HG03575 (cell line): Measurements from ENCODE around the gene SOX6.

Experiments used
- ATAC-seq: cut with Tn5 transposase; IDR thresholded peaks from one replicate; pipeline ENCODE4 v1.9.1; 2021; ENCODE audit not compliant: unreplicated experiment, insufficient number of reproducible peaks, low FRiP score; ENCODE audit errors: extremely low read depth

The SOX6 gene

GRCh38 chr11:16335236-16335962 lies 20.9 kb downstream of the SOX6 start:
- no peak for ATAC-seq

- ATAC-seq: no peak
Observed at GRCh38 chr11:16326679-16327297, 29.6 kb downstream of the SOX6 start.

GRCh38 chr11:16322190-16322589 lies 34.2 kb downstream of the SOX6 start:
- no peak for ATAC-seq

GRCh38 chr11:16321148-16321547 lies 35.2 kb downstream of the SOX6 start:
- ATAC-seq: no peak

- no peak for ATAC-seq
Observed at GRCh38 chr11:16318320-16318719, 38.0 kb downstream of the SOX6 start.

- ATAC-seq: no peak
Observed at GRCh38 chr11:16317712-16318111, 38.6 kb downstream of the SOX6 start.

- no peak for ATAC-seq
Observed at GRCh38 chr11:16313846-16314245, 42.5 kb downstream of the SOX6 start.

- ATAC-seq: no peak
Observed at GRCh38 chr11:16312233-16312765, 44.0 kb downstream of the SOX6 start.

GRCh38 chr11:16311831-16312230 lies 44.5 kb downstream of the SOX6 start:
- no peak for ATAC-seq

- no peak for ATAC-seq
Observed at GRCh38 chr11:16310943-16311342, 45.4 kb downstream of the SOX6 start.

- no peak for ATAC-seq
Observed at GRCh38 chr11:16309226-16309625, 47.1 kb downstream of the SOX6 start.

- no peak for ATAC-seq
Observed at GRCh38 chr11:16301462-16301861, 54.9 kb downstream of the SOX6 start.

- ATAC-seq: no peak
Observed at GRCh38 chr11:16299884-16300782, 56.2 kb downstream of the SOX6 start.

GRCh38 chr11:16299390-16299789 lies 57.0 kb downstream of the SOX6 start:
- no peak for ATAC-seq

GRCh38 chr11:16297332-16297731 lies 59.0 kb downstream of the SOX6 start:
- ATAC-seq: no peak

GRCh38 chr11:16296273-16296672 lies 60.1 kb downstream of the SOX6 start:
- ATAC-seq: no peak

- no peak for ATAC-seq
Observed at GRCh38 chr11:16295592-16295991, 60.8 kb downstream of the SOX6 start.

GRCh38 chr11:16293204-16293681 lies 63.1 kb downstream of the SOX6 start:
- ATAC-seq: no peak

- no peak for ATAC-seq
Observed at GRCh38 chr11:16292167-16292859, 64.0 kb downstream of the SOX6 start.
